DMS79 (cell line): ENCODE measurements around the gene LUZP1.

Source experiments
- DNase-seq: peaks from one replicate; lab custom pipeline; 2025; lab: John Stamatoyannopoulos, UW

The LUZP1 gene

GRCh38 chr1:23188434-23188884 lies 19.8 kb upstream of the LUZP1 start:
- no peak for DNase-seq

- DNase-seq: no peak
Observed at GRCh38 chr1:23187637-23188036, 19.0 kb upstream of the LUZP1 start.

GRCh38 chr1:23185381-23185780 lies 16.7 kb upstream of the LUZP1 start:
- DNase-seq: no peak

- peak; percentile 32 for DNase-seq
Observed at GRCh38 chr1:23184212-23184934, 15.7 kb upstream of the LUZP1 start.

GRCh38 chr1:23179862-23180261 lies 11.2 kb upstream of the LUZP1 start:
- DNase-seq: no peak

GRCh38 chr1:23178950-23179349 lies 10.3 kb upstream of the LUZP1 start:
- DNase-seq: no peak

GRCh38 chr1:23178414-23178813 lies 9.8 kb upstream of the LUZP1 start:
- no peak for DNase-seq

- peak; percentile 80 for DNase-seq
Observed at GRCh38 chr1:23177438-23178380, 9.1 kb upstream of the LUZP1 start.

- no peak for DNase-seq
Observed at GRCh38 chr1:23177031-23177430, 8.4 kb upstream of the LUZP1 start.

- no peak for DNase-seq
Observed at GRCh38 chr1:23174426-23175110, 5.9 kb upstream of the LUZP1 start.

GRCh38 chr1:23171181-23171755 lies 2.6 kb upstream of the LUZP1 start:
- no peak for DNase-seq

GRCh38 chr1:23169727-23170335 lies 1.2 kb upstream of the LUZP1 start:
- no peak for DNase-seq

- DNase-seq: no peak
Observed at GRCh38 chr1:23169195-23169575, 529 bp upstream of the LUZP1 start.

GRCh38 chr1:23168079-23168444 lies 594 bp downstream of the LUZP1 start:
- no peak for DNase-seq

- DNase-seq: no peak
Observed at GRCh38 chr1:23167353-23168078, 1.1 kb downstream of the LUZP1 start.

- DNase-seq: no peak
Observed at GRCh38 chr1:23166854-23167253, 1.8 kb downstream of the LUZP1 start.

GRCh38 chr1:23163395-23163794 lies 5.3 kb downstream of the LUZP1 start:
- no peak for DNase-seq

- no peak for DNase-seq
Observed at GRCh38 chr1:23159963-23160877, 8.4 kb downstream of the LUZP1 start.

- no peak for DNase-seq
Observed at GRCh38 chr1:23156940-23157339, 11.7 kb downstream of the LUZP1 start.
